Measurements from ENCODE around the gene DDAH1. TPM values are rescaled to one million over a fixed set of nuclear protein-coding genes. Genes with fewer than 3 reads are reported as not detected.
A peak's percentile ranks its signal among the peaks of the same experiment; 100 is the strongest.

DDAH1 gene
- total and polyA plus RNA-seq, 2 of the 4 experiments (the other 2 are of a cell fraction): 78.0 to 94.5 TPM

- TF ChIP-seq MAZ (IDR thresholded peaks at IDR 0.05; ENCODE audit: borderline replicate concordance, low read depth, low read length) (0 out of 2 replicates have a peak, but pooled peaks have one; percentile 40), FOS (IDR thresholded peaks at IDR 0.05; ENCODE audit: low read depth, low read length) (no peak), CHD1 (IDR thresholded peaks at IDR 0.05; ENCODE audit: low read depth, low read length) (no peak), MXI1 (IDR thresholded peaks at IDR 0.05; ENCODE audit: borderline replicate concordance, low read depth, low read length) (no peak)
These were observed 156.7 kb downstream of the DDAH1 start (continued) for GRCh38 chr1:85307987-85308832.

DNA sequence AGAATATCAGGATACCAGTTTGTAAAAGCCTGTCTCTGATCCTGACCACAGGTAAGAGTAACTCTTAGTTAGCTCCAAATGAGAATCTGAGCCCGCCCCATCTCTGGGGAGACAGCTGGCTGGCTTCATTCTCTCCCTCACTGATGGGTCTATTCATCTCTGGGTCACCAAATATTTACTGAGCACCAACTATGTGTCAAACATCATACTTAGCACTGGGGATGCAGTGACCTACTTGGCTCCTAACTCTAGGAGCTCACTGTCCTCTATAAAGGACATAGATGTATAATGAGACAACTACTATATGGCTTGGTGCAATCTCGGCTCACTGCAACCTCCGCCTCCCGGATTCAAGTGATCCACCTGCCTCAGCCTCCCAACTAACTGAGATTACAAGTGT, 158.7 kb downstream of the DDAH1 start:
- intact Hi-C loops (cut with micrococcal nuclease): loop anchor here (5.0 kb wide), 1 partner anchor 401 kb away; the partner anchor contains the start of gene ZNHIT6
- in situ Hi-C loops (cut with MboI; ENCODE audit: low sequenced_read_pairs): loop anchor here (10.0 kb wide), 2 partner anchors 569 to 1049 kb away; no protein-coding TSS in a partner anchor
- ChIA-PET CTCF (no interaction called here), POLR2A (ENCODE audit: unreplicated experiment) (no interaction called here)
- DNase-seq: no peak
- Histone ChIP-seq H3K4me1 (ENCODE audit: control insufficient read depth, insufficient read depth, low read length) (peaks cover 4% of the 10 kb centered on the region), H3K23ac (ENCODE audit: low read depth, low read length) (no peak overlapping the region), H3K9me3 (ENCODE audit: control insufficient read depth, insufficient read depth, low read length) (no peaks in the 10 kb centered on the region), H3K4me2 (ENCODE audit: low read depth, low read length) (no peak overlapping the region), H3K56ac (ENCODE audit: extremely low read depth, insufficient read depth, low read length) (0 out of 2 replicates have a peak overlapping the region, but pooled peaks have one; percentile 1), H3K79me1 (ENCODE audit: low read depth in 1 of 2, low read length in 2 of 2) (peaks cover 3 to 5% of the 10 kb centered on the region in 2 experiments; a peak in 3 of 4 replicates), H2BK15ac (ENCODE audit: low read depth, low read length) (no peak overlapping the region; the same call in 2 of the 3 replicates), H3K36me3 (ENCODE audit: control insufficient read depth, insufficient read depth, low read length) (no peaks in the 10 kb centered on the region), H4K20me1 (ENCODE audit: insufficient read depth, low read length) (no peaks in the 10 kb centered on the region), H3K4ac (ENCODE audit: low read depth, low read length) (no peak overlapping the region), H2AK5ac (ENCODE audit: low read depth, low read length) (no peak overlapping the region; the same call in 1 of the 2 replicates), H3K18ac (ENCODE audit: low read depth, low read length) (no peak overlapping the region), H3K27me3 (ENCODE audit: control insufficient read depth, insufficient read depth, low read length) (no peaks in the 10 kb centered on the region), H3K14ac (replicated peaks; ENCODE audit: low read depth, low read length) (no peak overlapping the region), H2BK5ac (ENCODE audit: low read depth, low read length, poor library complexity, severe bottlenecking) (no peak overlapping the region), H4K91ac (ENCODE audit: insufficient read depth, low read depth, low read length) (no peak overlapping the region), H3K27ac (ENCODE audit: insufficient read depth, low read length) (no peak overlapping the region), H3K9ac (ENCODE audit: low read depth, low read length) (no peak overlapping the region), H2AK9ac (replicated peaks; ENCODE audit: low read depth, low read length, poor library complexity) (no peak overlapping the region), H3K9me1 (ENCODE audit: insufficient read depth, low read length) (0 out of 2 replicates have a peak, but pooled peaks cover 3% of the 10 kb centered on the region), H4K5ac (ENCODE audit: low read depth, low read length) (no peak overlapping the region), H3K4me3 (ENCODE audit: insufficient read depth, low read depth, low read length) (no peak overlapping the region), H2BK120ac (ENCODE audit: low read depth, low read length) (no peak overlapping the region), H2BK20ac (ENCODE audit: low read depth, low read length) (no peak overlapping the region), H2AFZ (replicated peaks; ENCODE audit: low read length, poor library complexity) (no peak overlapping the region), H4K8ac (ENCODE audit: low read depth in 2 of 2, low read length in 2 of 2) (no peak overlapping the region)
- dilution Hi-C loops (cut with HindIII; ENCODE audit: low sequenced_read_pairs, unreplicated experiment): no loop called here
- ATAC-seq (ENCODE audit: low read depth): no peak
- no TSS peak for BruUV-seq (replicated peaks)
- no CpG with 5 or more reads among the region's 4 CpGs for WGBS, 2 experiments (ENCODE audit: extremely low coverage in 2 of 2, insufficient read length in 1 of 2)
- TF ChIP-seq RAD21 (IDR thresholded peaks at IDR 0.05; ENCODE audit: low read length) (no peak), MXI1 (IDR thresholded peaks at IDR 0.05; ENCODE audit: borderline replicate concordance, low read depth, low read length) (no peak), USF2 (IDR thresholded peaks at IDR 0.05; ENCODE audit: low read depth, low read length) (no peak), POLR2A (IDR thresholded peaks at IDR 0.05; ENCODE audit: low read depth, low read length) (no peak), BHLHE40 (IDR thresholded peaks at IDR 0.05; ENCODE audit: low read depth, low read length) (no peak), ELK1 (IDR thresholded peaks at IDR 0.05; ENCODE audit: borderline replicate concordance, low read depth, low read length) (no peak), MAFK (IDR thresholded peaks at IDR 0.05; ENCODE audit: low read depth, low read length) (no peak), NFE2L2 (IDR thresholded peaks at IDR 0.05; ENCODE audit: low read depth, low read length) (no peak), CHD1 (IDR thresholded peaks at IDR 0.05; ENCODE audit: low read depth, low read length) (no peak)
- TF ChIP-seq, protein P1, sequence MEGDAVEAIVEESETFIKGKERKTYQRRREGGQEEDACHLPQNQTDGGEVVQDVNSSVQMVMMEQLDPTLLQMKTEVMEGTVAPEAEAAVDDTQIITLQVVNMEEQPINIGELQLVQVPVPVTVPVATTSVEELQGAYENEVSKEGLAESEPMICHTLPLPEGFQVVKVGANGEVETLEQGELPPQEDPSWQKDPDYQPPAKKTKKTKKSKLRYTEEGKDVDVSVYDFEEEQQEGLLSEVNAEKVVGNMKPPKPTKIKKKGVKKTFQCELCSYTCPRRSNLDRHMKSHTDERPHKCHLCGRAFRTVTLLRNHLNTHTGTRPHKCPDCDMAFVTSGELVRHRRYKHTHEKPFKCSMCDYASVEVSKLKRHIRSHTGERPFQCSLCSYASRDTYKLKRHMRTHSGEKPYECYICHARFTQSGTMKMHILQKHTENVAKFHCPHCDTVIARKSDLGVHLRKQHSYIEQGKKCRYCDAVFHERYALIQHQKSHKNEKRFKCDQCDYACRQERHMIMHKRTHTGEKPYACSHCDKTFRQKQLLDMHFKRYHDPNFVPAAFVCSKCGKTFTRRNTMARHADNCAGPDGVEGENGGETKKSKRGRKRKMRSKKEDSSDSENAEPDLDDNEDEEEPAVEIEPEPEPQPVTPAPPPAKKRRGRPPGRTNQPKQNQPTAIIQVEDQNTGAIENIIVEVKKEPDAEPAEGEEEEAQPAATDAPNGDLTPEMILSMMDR (conservative IDR thresholded peaks at IDR 0.05; ENCODE audit: low read depth, low read length): no peak
